ENCODE measurements around the gene SLC46A3. TPM values are rescaled to one million over a fixed set of nuclear protein-coding genes. Genes with fewer than 3 reads are reported as not detected.

The SLC46A3 gene
- total and polyA plus RNA-seq, 2 of the 13 experiments (the other 11 are each of a cell fraction or from before 2014, with no cell fraction given), result not detected

DNA sequence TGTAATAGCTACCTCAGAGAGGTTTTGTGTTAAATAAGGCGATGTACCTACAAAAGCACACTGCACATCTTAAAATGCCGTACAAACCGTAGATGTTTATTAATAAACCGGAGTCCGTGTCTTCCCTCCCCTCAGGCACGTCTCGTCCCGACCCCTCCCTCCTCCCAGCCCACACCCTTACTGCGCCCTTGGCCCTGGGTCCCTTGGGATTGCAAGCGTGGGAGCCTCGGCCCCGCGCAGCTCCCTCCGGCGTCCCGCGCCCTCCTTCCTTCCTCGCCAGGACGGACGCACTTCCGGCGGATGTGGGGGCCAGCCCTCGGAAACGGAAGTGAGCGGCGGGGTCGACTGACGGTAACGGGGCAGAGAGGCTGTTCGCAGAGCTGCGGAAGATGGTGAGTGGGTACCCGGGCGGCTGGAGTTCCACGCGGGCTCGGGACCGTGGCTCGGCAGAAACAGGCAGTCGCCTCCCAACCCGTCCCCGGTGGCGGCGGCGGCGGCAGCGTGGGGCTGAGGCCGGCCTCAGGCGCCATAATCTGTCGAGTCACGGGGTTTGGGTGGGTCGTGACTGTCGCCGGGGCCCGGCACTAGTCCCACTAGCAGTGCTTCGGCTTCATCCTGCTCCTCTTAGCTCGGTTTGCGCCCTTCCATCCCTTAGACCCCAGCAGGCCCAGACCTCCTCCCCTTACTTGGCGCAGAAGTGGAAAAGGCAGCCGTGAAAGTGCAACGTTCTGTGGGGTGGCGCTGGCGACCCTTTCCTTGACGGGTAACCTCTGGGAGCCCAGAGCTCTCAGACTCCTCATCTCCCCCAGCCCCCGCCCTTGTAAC, 59.8 kb downstream of the SLC46A3 start, which contains the start of gene POMP (continued):
- TF ChIP-seq ZNF558 (CRISPR knock-in tag; IDR thresholded peaks at IDR 0.05; ENCODE audit: borderline replicate concordance) (0 out of 2 replicates have a peak, but pooled peaks have one; percentile 39), PTBP1 (IDR thresholded peaks at IDR 0.05; ENCODE audit: low read depth, low read length, poor library complexity, severe bottlenecking) (no peak), KDM3A (CRISPR knock-in tag; IDR thresholded peaks at IDR 0.05; ENCODE audit: low read depth) (peak; percentile 55; the same call in 1 of the 2 replicates), ZNF615 (CRISPR knock-in tag; IDR thresholded peaks at IDR 0.05; ENCODE audit: borderline replicate concordance) (no peak), CC2D1A (CRISPR knock-in tag; IDR thresholded peaks at IDR 0.05) (no peak), ZNF234 (CRISPR knock-in tag; conservative IDR thresholded peaks at IDR 0.05) (no peak), ZNF275 (CRISPR knock-in tag; IDR thresholded peaks at IDR 0.05; ENCODE audit: borderline replicate concordance) (no peak), KLF6 (CRISPR knock-in tag; IDR thresholded peaks at IDR 0.05) (peak; percentile 64; the same call in 1 of the 2 replicates), ATF6 (CRISPR knock-in tag; conservative IDR thresholded peaks at IDR 0.05) (no peak), REST (IDR thresholded peaks at IDR 0.05; ENCODE audit: borderline replicate concordance in 1 of 2, low read depth in 1 of 2, low read length in 2 of 2) (no peak), ZMYM3 (CRISPR knock-in tag; IDR thresholded peaks at IDR 0.05) (peak; percentile 56; the same call in 1 of the 2 replicates), MAF1 (CRISPR knock-in tag; IDR thresholded peaks at IDR 0.05; ENCODE audit: borderline replicate concordance) (peak; percentile 79; the same call in 1 of the 2 replicates), ATF7-NPFF (CRISPR knock-in tag; IDR thresholded peaks at IDR 0.05; ENCODE audit: low read depth) (no peak; the same call in 1 of the 2 replicates), ZNF431 (CRISPR knock-in tag; IDR thresholded peaks at IDR 0.05; ENCODE audit: borderline replicate concordance, low read depth) (peak; percentile 66; the same call in 1 of the 2 replicates), RORA (CRISPR knock-in tag; IDR thresholded peaks at IDR 0.05) (no peak)
- TF ChIP-seq, protein P1, sequence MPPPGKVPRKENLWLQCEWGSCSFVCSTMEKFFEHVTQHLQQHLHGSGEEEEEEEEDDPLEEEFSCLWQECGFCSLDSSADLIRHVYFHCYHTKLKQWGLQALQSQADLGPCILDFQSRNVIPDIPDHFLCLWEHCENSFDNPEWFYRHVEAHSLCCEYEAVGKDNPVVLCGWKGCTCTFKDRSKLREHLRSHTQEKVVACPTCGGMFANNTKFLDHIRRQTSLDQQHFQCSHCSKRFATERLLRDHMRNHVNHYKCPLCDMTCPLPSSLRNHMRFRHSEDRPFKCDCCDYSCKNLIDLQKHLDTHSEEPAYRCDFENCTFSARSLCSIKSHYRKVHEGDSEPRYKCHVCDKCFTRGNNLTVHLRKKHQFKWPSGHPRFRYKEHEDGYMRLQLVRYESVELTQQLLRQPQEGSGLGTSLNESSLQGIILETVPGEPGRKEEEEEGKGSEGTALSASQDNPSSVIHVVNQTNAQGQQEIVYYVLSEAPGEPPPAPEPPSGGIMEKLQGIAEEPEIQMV (CRISPR knock-in tag; IDR thresholded peaks at IDR 0.05; ENCODE audit: low read depth), result 0 out of 2 replicates have a peak, but pooled peaks have one; percentile 19
- TF ChIP-seq, protein P2, sequence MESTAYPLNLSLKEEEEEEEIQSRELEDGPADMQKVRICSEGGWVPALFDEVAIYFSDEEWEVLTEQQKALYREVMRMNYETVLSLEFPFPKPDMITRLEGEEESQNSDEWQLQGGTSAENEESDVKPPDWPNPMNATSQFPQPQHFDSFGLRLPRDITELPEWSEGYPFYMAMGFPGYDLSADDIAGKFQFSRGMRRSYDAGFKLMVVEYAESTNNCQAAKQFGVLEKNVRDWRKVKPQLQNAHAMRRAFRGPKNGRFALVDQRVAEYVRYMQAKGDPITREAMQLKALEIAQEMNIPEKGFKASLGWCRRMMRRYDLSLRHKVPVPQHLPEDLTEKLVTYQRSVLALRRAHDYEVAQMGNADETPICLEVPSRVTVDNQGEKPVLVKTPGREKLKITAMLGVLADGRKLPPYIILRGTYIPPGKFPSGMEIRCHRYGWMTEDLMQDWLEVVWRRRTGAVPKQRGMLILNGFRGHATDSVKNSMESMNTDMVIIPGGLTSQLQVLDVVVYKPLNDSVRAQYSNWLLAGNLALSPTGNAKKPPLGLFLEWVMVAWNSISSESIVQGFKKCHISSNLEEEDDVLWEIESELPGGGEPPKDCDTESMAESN (CRISPR knock-in tag; conservative IDR thresholded peaks at IDR 0.05), result 0 out of 2 replicates have a peak, but pooled peaks have one; percentile 42
